ENCODE results near the gene GPR137B.

- TF ChIP-seq CTCF (IDR thresholded peaks at IDR 0.05 in 8 of 11, conservative IDR thresholded peaks at IDR 0.05 in 3 of 11) (no peak), POLR2A (IDR thresholded peaks at IDR 0.05) (no peak), POLR2AphosphoS5 (IDR thresholded peaks at IDR 0.05) (no peak)
Observed at GRCh38 chr1:236129306-236129705, 13.0 kb upstream of the GPR137B start.
